HG03354 (cell line): ENCODE results near the gene P2RY12.

Experiments
- ATAC-seq: cut with Tn5 transposase; IDR thresholded peaks from one replicate; pipeline ENCODE4 v1.9.1; 2021; ENCODE audit warnings: mild to moderate bottlenecking; ENCODE audit not compliant: unreplicated experiment, poor library complexity, severe bottlenecking

The P2RY12 gene

DNA sequence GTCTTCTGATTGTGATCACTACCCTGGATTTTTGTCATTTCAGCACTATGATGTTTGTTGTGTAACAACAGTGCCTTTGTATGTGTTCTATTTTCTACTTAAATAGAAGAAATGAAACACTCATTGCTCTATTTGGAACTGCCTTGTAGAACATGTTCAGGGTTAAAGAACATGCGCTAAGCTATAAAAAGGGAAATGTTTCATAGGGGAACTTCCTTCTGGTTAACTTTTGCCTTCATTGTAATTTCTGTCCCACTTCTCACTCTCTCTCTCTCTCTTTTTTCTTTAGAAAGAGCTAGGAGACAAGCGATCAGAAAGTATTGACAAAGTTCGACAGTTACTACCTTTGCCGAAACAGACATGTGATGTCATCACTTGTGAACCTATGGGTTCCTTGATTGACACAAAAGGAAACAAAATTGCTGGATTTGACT is at the start of gene P2RY12:
Gene P2RY12 (minus strand): TSS at position 13 of the 434 bp plus-strand sequence. CDS start 45,908 bp downstream, outside the sequence.
- ATAC-seq = peak; percentile 35

DNA sequence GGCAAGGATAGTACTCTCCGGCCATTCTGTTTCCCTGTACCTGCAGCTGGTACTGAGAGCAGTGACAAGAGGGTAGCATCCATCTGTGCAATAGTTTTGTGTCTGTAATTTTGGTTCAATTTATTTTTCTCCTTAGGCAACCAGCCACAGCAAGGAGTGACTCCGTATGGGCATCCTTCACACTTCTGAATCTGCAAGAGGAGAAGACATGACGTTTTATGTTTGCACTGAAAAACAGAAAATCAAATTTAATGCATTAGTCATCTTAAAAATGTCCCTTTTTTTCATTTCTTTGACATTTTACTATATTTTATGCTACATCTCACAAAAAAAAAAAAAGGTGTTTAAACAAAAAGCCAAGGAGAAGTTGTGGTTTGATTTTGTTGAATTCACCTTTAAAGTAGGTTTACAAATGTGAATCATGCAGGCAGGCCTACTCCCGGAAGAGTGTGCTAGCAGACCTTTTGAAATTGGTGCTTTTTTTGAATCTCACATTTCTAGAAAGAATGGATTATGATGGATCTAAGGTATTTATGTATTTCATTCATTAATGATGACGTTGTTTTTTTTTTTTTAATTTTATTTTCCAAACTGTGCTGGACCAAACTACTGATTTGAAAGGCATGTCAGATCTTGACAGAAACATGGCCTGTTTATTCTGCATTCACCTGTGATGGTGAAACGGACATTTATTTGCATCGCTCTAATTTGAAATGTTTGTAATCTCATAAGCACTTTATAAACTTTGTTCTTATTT is 48.2 kb upstream of the P2RY12 start:
- ATAC-seq = no peak

DNA sequence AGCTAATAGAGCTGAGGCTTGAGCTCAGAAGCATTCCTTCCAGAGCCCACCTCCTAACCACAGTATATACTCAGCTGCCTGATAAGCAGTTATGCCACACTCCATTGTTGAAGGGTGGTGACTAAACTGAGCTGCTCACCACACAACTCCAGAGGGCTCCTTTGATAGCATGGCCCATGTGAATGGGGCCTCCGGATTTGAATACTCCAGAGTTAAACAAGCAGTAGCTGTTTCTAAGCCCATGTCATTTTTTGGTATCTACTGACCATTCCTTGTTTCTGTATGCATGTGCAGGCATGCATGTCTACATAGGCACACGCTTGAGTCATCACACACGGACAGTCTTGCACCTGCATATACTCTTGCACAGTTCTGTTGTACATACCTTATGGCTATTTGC is 47.4 kb upstream of the P2RY12 start:
- no peak for ATAC-seq

DNA sequence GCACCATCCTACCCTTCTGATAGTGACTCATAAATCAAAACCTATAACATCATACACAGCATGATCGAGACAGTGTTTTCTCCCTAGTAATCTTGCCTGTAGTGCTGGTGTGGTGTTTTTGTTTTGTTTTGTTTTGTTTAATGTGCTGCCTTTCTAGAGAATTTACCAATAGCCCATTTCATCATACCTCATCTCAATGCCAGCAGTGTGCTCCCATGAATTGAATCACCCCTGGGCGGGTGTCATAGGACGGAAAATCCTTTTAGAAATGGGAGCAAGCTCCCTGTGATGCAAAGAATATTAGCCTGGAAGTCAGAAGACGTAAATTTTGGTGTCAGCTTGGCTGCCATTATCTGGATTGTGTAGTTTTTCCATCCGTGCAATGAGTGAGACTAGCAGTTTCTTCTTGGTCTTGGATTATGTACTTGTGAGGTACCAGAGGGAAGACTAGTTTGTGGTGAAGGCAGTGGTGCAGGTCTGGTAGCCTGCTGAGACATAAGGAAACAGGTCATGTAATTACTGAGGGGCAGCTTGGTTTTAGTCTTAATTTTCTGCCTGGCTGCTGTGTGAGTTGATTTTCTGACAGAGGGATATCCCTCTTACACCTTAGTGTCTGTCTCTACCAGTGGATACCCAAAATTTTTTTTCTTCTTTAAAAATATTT is 46.4 kb upstream of the P2RY12 start:
- ATAC-seq = no peak

DNA sequence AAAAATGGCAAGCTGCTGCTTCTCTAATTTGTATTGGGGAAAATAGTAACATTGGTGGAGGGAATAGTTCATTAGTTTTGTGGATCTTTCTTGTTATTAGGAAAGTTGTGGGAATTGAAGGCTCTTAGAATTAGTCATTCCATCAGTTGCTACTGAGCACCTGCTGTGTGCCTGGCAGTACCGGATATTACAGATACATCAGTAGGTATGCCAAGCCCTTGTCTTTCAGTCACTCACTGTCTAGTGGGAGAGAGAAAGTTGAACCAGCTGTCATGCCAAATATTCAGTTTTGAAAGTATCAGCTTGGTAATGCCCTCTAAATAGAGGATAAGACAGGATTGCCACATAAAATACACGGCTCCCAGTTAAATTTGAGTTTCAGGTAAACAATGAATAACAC is 43.8 kb upstream of the P2RY12 start:
- no peak for ATAC-seq

DNA sequence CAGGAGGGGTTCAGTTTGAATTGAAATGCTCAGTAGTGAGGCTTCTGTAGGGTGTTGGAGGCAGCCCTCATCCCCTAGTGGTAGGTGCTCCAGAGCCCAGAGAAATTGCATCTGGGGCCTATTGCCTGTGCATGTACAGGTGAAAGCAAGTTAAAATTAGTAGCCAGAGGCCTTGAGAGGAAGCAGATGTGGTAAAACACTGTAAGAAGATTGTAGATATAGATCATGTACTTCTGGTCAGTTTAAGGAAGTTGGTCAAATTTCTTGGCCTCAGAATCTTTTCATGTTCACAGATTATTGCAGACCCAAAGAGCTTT is 41.7 kb upstream of the P2RY12 start:
- peak; percentile 83 for ATAC-seq

DNA sequence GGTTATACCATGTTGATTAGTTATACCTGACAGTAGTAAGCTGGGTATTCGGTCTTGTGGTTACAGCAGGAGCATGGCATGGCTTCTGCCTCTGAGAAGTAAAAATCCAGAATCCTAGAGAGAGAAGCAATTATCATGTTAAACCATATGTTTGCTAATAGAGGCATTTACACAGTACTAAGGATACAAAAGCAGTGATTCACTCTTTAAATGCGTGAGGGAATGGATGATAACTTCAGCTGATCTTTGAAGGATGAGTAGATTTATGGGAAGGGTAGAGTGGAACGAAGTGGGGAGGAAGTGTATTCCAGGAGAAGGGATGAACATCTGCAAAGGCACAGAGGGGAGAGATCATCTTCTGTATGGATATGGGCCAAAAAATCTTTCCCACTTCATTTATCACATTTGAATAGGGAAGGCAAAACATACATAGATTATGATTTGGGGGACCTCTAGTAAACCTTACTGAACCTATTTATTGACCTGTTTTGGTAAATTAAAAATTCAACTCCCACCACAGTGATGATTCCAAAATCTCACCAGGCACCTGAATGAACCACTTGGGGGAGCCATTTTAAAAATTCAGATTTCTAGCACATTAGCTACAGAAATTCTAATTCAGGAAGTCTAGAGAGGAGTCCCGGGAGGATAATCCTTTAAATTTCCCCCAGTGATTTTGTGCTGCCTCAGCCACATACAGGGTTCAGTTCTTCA is 41.2 kb upstream of the P2RY12 start:
- ATAC-seq = peak; percentile 30

DNA sequence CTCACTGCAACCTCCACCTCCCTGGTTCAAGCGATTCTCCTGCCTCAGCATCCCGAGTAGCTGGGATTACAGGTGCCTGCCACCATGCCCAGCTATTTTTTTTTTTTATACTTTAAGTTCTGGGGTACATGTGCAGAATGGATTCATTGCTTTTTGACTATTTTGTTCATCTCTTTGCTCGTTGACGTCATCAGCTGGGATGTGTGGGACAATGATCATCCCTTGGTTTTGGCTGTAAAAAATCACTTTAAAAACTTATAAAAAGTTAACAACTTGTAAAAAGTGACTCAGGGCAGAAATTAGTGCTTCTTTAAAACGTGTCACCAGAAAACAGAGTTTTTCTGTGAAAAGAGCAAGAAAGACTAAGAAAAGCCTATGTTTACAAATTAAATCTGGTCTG is 38.5 kb upstream of the P2RY12 start:
- no peak for ATAC-seq

DNA sequence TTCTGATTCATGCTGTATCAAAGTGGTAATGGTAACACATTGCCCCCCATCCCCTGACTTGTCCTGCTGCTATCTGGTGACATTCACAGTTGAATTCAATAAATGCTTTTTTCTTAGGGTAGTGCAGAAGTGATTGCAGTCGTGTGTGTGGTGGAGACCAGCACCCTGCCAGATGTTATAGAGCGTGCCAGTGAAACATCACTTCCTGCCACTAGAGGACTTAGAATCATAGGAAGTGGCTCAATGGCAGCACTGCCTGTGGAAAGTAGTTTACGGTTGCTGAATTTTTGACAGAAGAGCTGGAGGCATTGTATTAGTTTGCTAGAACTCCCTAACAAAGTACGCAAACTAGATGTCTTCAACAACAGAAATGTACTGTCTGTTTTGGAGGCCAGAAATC is 37.4 kb upstream of the P2RY12 start:
- peak; percentile 69 for ATAC-seq

DNA sequence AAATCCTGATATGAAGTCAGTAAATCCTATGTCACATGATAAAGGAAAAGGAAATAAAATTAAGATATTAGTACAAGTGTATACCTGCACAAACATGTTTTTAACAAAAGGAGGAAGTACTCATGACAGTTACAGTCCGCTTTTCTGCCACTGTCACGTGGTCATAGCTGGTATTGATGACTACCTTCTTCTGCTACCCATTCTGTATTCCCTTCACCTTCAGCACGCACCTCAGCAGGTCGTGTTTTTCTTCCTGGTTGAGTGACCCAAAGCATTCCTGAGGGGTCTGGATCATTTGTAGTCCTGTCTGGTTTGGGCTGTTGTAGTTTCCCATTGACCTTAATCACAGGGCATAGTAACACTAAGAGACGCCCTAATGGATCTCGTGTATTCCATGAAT is 35.3 kb upstream of the P2RY12 start:
- no peak for ATAC-seq

DNA sequence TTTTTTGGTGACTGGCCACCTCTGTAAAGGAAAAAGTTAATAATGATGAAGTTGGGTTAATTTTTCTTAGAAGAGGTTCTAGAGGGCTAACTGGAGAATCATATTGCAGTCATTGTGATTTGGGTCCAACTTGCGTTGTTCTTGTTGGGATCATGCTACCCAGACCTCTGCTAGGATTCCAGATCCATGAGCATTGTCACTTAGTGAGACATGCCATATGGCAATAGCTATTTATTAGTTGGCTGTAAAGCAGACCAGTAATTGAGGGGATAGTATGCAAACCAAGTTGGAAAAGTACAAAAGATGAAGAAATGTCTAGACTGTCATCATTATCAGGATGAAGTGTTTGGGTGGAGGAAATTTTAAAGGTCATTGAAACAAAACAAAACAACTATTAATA is 30.7 kb upstream of the P2RY12 start:
- no peak for ATAC-seq

DNA sequence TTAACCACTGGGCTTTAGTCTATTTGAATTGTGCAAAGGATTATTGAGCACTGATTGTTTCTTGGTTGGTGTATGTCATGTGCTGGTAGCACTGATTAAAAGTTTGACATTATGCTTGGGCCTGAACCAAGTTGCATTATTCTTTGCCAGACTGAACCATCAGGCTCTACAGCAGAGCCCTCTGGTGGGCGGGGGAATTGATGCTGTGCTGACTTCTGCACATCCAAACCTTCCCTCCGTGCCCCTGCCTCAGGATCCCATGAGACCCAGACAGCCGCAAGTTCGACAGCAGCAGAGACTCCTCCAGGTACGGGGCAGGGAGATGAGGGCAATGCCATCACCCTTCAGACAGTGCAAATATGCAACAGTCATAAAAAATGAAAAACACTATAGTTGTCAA is 28.4 kb upstream of the P2RY12 start:
- no peak for ATAC-seq

DNA sequence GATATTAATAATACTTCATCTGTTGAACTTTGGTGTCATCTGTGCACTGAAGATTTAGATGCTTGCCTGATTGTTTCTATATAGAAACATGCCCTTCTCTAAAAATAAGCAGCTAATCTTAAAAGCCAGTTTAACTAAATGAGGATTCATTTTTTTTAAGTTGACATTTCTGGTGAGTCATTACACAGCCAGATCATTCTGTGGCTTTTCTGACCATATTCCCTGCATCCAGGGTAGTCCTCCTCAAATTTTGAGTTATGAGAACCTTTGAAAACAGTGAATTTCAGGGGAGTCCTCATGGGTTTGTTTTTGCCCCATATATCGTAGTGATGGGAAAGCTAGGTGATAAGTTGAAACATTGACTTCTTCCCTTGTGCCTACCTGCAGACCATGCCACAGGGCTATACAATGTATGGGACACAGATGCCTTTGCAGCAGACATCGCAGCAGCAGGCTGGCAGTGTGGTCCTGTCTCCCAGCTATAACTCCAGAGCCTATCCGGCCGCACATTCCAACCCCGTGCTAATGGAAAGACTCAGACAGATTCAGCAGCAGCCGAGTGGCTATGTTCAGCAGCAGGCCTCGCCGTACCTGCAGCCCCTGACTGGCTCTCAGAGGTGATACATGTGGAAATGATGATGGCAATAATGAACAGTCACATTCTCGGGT is 26.5 kb upstream of the P2RY12 start:
- ATAC-seq = no peak

DNA sequence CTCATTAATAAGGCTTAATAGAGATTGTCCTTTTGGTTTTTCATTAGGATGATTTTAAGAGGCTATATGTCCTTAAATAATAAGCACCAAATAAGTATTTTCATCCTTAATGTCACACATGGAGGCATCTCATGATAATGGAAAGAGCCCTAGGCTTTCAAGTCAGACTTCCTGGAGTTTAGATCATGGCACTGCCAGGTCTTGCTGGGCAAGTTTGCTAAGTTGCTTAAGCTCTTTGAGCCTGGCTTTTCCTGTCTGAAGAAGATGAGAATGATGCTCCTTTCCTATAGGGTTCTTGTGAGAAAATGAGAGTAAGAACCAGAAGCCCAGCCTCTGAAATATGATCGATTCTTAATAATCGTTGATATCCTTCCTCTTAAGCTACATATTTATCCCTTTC is 23.4 kb upstream of the P2RY12 start:
- ATAC-seq = no peak

DNA sequence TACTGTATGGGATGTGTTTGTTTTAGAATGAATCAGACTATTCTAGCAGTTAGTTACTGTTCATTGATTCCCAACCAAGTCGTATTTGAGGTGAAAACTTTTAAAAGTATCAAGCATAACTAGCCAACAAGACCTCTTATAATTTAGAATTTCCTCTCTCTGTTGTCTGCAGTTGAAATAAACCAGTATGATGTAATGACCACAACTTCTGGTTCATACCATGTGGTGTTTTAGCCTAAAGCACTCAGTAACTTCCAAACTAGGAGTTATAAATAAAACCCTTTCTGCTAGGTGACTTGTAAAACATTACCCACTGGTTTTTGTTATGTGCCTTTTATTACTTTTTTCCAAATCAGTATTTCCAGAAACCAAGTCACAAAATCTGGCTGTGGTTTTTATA is 19.8 kb upstream of the P2RY12 start:
- peak; percentile 76 for ATAC-seq

DNA sequence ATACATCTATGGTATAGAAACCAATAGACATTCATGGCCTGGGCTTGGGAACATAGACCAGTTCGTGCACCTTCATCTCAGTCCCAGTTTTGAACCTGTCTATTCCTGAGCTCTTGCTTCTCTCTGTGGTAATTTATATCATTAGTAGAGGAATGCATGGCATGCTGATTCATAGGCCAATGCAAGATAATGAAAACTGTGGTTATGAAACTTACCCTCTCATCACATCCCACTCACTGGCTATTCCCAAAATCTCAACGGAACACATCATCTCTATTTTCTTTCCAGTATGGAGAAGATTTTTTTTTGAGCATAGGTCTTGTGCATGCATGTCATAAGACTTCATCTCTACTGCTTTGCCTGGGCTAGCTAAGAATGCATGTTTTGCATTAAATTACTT is 18.7 kb upstream of the P2RY12 start:
- no peak for ATAC-seq

DNA sequence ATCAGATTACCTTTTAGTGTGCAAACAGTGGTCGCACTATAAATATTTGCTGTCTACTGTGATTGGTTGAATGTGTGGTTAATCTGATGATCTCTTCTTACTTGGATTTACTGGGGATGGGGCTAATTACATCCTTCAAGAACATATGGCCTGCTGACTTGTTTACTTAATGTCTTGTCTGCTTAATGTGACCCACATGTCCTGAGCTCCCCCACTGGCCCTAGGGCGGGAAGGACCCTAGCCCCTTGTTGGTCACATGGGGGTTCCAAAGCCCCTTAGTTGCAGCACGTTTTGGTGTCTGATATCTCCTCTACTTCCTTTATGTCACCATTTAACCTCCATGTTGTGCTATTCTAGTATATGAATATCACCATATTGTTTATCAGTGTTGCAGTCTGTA is 17.8 kb upstream of the P2RY12 start:
- no peak for ATAC-seq

DNA sequence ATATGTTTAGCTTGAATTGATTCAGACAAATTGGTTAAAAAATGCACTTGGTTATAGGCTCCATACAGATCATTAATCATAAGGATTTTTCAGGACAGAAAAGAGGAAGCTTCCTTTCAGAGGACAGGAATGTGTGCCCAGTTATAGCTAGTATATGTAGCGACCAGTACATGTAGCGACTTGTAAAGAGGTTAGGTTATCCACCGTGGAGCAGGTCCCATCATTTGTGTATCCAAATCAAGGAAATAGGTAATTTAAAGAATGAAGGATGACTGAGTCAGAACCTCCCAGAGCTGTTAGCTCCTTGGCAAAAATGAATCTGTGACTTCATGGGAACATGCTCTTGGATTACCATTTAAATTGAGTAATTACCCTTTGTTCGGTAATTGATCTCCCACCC is 15.8 kb upstream of the P2RY12 start:
- ATAC-seq = no peak

DNA sequence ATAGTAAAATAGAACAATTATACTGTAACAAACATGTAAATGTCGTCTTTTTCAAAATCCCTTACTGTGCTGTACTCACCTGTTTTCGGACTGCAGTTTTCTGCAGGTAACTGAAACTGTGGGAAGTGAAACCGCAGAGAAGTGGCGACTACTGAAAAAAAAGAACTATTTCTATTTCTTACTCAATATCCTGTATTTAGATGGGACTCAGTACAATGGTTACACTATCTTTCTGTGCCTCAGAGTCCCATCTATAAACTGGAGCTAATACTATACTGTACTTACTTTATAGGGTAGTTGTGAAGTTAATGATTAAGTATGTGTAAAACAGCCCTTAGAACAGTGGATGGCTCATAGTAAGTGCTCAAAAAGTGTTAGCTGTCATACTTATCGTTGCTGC is 14.3 kb upstream of the P2RY12 start:
- no peak for ATAC-seq

DNA sequence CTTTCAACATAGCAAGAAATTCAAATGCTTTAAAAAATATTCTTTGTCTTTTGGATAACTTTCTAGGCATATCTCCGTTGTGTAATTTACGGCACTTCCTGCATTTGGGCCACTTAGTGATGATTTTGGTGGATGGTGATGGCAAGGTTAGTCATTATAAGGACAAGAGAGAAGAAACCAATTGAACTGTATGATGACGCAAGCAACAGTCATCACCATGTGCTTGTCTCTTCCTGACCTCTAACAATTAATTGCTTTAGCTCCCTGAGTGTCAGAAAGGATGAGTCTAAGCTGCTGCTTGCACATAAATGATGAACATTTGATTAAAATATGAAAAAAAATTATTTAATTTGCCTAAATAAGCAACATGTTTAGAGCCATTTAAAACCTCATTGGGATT is 11.3 kb upstream of the P2RY12 start:
- no peak for ATAC-seq

DNA sequence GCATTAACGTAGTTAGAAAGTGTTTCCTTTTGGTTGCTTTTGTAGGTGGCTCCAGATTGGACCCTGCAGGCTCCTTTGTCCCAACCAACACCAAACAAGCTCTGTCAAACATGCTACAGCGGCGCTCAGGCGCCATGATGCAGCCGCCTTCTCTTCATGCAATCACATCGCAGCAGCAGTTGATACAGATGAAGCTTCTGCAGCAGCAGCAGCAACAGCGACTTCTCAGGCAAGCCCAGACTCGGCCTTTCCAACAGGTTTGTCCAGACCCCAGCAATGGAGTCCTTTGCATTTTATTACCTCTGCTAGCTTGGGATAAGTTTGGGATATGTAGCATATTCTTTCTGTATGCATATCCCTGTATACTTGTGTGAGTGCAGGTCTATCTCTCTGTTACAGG is 10.1 kb upstream of the P2RY12 start:
- no peak for ATAC-seq
